ENCODE measurements around the gene PIEZO2. TPM values are rescaled to one million over a fixed set of nuclear protein-coding genes. Genes with fewer than 3 reads are reported as not detected.

PIEZO2 gene
- total RNA-seq, 8 experiments from 2014 or later: 1.9 to 73.5 (median 2.8) TPM

GRCh38 chr18:11163665-11164064, 14.3 kb upstream of the PIEZO2 start:
- Histone ChIP-seq H3K4me1 (replicated peaks in 1 of 2) (no peaks in the 10 kb centered on the region), H3K27ac (no peak overlapping the region), H3K4me3 (no peak overlapping the region)
- WGBS, 10 experiments: 50 to 95% (median 83%) methylated on average over 1 to 12 of the region's 18 CpGs; no CpG with 5 or more reads in 2 of the 10 experiments
- no peak for ATAC-seq (replicated peaks in 6 of 8)
- in situ Hi-C loops (cut with MboI; ENCODE audit: low pct_unique_long_range_greater_than_20kb in 2 of 9, low sequenced_read_pairs in 9 of 9, unreplicated experiment in 9 of 9): loop anchor here in 4 of 9 experiments (25.0 kb wide), 2 partner anchors 301 to 601 kb away; no protein-coding TSS in a partner anchor

DNA sequence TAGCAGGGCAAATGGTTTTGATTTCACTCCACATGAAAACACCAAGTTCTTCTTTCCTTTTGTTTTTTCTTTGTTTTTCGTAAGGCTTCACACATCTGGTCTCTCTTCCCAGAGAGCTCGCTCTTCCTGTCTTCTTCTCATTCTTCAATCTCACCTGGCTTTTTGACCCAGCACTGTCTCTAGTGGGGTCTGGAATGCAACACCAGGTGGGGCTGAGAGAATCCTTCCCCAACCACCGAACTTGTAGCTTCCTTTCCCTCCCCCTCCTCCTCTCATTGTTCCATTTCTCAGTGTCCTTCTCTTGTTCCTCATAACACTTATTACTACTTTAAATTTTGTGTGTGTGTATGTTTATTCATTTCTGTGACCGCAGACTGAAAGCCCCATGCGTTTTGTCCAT, 13.5 kb upstream of the PIEZO2 start:
- no peak overlapping the region for H3K4me3 ChIP-seq
- WGBS, 10 experiments: 9 to 84% (median 63%) methylated on average over 2 to 5 of the region's 5 CpGs
- no peaks in the 10 kb centered on the region for H3K4me1 ChIP-seq (replicated peaks in 1 of 2)
- ATAC-seq (replicated peaks in 6 of 8): no peak
- in situ Hi-C loops (cut with MboI; ENCODE audit: low pct_unique_long_range_greater_than_20kb in 2 of 9, low sequenced_read_pairs in 9 of 9, unreplicated experiment in 9 of 9): loop anchor here in 4 of 9 experiments (25.0 kb wide), 2 partner anchors 301 to 601 kb away; no protein-coding TSS in a partner anchor
- no peak overlapping the region for H3K27ac ChIP-seq

DNA sequence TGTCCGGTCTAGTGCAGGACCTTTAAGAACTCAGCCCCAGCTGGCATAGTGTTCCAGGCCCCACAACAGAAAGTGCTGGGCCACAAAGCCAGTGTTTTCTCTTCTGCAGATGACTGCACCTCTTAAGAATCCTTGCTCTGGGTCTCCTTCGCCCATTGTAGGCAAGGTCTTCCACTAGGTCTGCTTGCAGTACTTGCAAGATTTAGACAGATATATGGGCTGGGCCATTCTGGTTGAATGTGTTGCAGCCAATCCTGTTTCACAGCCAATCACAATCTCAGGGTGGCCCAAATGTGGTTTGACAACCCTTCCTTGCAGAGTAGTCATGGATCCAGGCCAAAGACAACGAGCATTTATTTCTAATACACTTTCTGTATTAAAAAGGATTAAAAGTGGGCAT, 13.1 kb upstream of the PIEZO2 start:
- Histone ChIP-seq H3K4me3 (no peak overlapping the region), H3K27ac (no peak overlapping the region), H3K4me1 (replicated peaks in 1 of 2) (no peaks in the 10 kb centered on the region)
- in situ Hi-C loops (cut with MboI; ENCODE audit: low pct_unique_long_range_greater_than_20kb in 2 of 9, low sequenced_read_pairs in 9 of 9, unreplicated experiment in 9 of 9): loop anchor here in 4 of 9 experiments (25.0 kb wide), 2 partner anchors 300 to 600 kb away; no protein-coding TSS in a partner anchor
- WGBS, 10 experiments: 0 to 100% (median 86%) methylated on average over 1 to 3 of the region's 3 CpGs; no CpG with 5 or more reads in 3 of the 10 experiments
- no peak for ATAC-seq (replicated peaks in 6 of 8)

DNA sequence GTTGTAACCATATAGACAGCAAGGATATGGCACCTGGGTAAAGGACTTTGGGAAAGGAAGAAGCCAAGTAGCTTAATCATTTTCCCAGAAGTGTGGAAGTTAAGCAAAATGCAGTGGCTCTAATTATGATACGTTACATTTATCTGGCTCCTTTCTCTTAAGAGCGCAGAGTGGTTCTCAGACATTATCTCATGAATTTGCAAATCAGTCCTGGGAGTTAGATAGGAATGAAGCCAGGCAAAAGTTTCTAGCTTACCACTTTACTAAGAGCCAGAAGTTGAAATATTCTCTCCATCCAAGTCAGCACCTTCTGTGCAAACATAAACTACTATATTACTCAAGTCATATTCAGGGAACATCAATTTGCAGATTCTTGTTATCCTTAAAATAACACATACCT, 10.9 kb upstream of the PIEZO2 start:
- H3K4me1 ChIP-seq (replicated peaks in 1 of 2): no peaks in the 10 kb centered on the region
- no peak for ATAC-seq (replicated peaks in 6 of 8)
- WGBS, 10 experiments: 73 to 100% (median 89%) methylated on average over 1 to 2 of the region's 2 CpGs; no CpG with 5 or more reads in 2 of the 10 experiments
- H3K27ac ChIP-seq: no peak overlapping the region
- in situ Hi-C loops (cut with MboI; ENCODE audit: low pct_unique_long_range_greater_than_20kb in 2 of 9, low sequenced_read_pairs in 9 of 9, unreplicated experiment in 9 of 9): loop anchor here in 4 of 9 experiments (25.0 kb wide), 2 partner anchors 298 to 598 kb away; no protein-coding TSS in a partner anchor
- no peak overlapping the region for H3K4me3 ChIP-seq

- in situ Hi-C loops (cut with MboI; ENCODE audit: low pct_unique_long_range_greater_than_20kb in 2 of 9, low sequenced_read_pairs in 9 of 9, unreplicated experiment in 9 of 9): loop anchor here in 4 of 9 experiments (10.0 to 25.0 kb wide), 3 partner anchors 298 to 598 kb away; no protein-coding TSS in a partner anchor
Observed at GRCh38 chr18:11159844-11160243, 10.5 kb upstream of the PIEZO2 start.

DNA sequence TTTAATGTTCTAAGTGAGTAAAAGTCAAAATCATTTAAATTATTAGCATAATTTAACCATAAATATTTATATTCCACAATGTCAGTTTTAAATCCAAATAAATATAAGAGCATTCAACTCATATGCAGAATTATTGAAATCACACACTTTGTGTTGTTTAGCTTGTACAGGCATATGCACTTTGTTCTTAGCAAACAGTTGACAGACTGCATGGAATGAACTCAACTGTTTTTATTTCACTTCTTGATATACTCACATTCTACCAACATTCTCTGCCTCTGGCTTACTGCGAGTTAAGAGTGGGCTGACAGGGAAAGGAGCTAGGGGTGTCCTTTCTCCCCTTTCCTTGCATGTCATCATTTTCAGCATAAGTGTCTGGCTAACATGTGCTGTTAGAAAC, 7.6 kb upstream of the PIEZO2 start:
- WGBS, 10 experiments: 89 to 100% (median 100%) methylated on average over 1 of the region's 1 CpG; no CpG with 5 or more reads in 6 of the 10 experiments
- ATAC-seq (replicated peaks in 6 of 8): peak in 1 of 8 experiments; percentile 34
- in situ Hi-C loops (cut with MboI; ENCODE audit: low pct_unique_long_range_greater_than_20kb in 2 of 9, low sequenced_read_pairs in 9 of 9, unreplicated experiment in 9 of 9): loop anchor here in 4 of 9 experiments (10.0 to 25.0 kb wide), 3 partner anchors 295 to 595 kb away; no protein-coding TSS in a partner anchor

More at GRCh38 chr18:11159844-11160243, 10.5 kb upstream of the PIEZO2 start:
- H3K27ac ChIP-seq: no peak overlapping the region
- no peak for ATAC-seq (replicated peaks in 6 of 8)
- no peak overlapping the region for H3K4me3 ChIP-seq
- WGBS, 10 experiments: 30 to 82% (median 60%) methylated on average over 1 to 4 of the region's 4 CpGs; no CpG with 5 or more reads in 2 of the 10 experiments
- H3K4me1 ChIP-seq (replicated peaks in 1 of 2): no peaks in the 10 kb centered on the region

GRCh38 chr18:11155034-11155759, 5.8 kb upstream of the PIEZO2 start:
- WGBS, 10 experiments: 47 to 84% (median 73%) methylated on average over 1 to 8 of the region's 8 CpGs; no CpG with 5 or more reads in 2 of the 10 experiments
- in situ Hi-C loops (cut with MboI; ENCODE audit: low pct_unique_long_range_greater_than_20kb in 2 of 9, low sequenced_read_pairs in 9 of 9, unreplicated experiment in 9 of 9): loop anchor here in 4 of 9 experiments (10.0 to 25.0 kb wide), 3 partner anchors 293 to 593 kb away; no protein-coding TSS in a partner anchor
- Histone ChIP-seq H3K27ac (no peak overlapping the region), H3K4me3 (no peak overlapping the region), H3K4me1 (replicated peaks in 1 of 2) (no peaks in the 10 kb centered on the region)
- ATAC-seq (replicated peaks in 6 of 8): peak in 3 of 8 experiments; percentile 22 to 83 (median 52)

More for the DNA sequence above, 7.6 kb upstream of the PIEZO2 start:
- Histone ChIP-seq H3K27ac (no peak overlapping the region), H3K4me3 (no peak overlapping the region), H3K4me1 (replicated peaks in 1 of 2) (no peaks in the 10 kb centered on the region)

DNA sequence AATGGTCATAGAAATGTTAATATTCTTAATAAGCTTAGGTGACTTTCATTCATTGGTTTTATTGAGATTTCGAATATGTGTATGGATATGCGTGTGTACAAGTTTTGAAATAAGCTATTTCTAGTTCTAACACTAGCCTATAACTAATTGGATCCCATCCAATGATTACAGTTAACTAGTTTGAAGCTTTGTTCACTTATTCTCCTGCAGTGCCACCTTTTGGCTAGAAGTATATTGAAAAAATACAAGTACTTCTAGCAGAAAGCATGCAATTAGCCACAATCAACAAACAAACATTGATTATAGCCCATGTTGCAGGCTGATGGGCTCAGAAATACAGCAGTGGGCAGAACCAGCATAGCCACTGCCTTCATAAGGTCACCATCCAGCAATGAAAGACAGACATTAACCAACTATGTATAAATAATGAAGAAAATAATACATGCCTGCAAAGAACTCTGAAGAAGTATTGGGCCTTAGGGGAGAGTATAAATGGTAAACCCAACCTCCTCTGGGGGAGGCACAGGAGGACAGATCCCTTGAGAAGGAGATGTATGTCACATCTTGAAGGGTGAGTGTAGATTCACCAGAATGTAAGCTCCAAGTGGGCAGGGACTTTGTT, 5.1 kb upstream of the PIEZO2 start:
- Histone ChIP-seq H3K4me3 (no peak overlapping the region), H3K4me1 (replicated peaks in 1 of 2) (peaks cover 0 to 2% of the 10 kb centered on the region in 2 donors), H3K27ac (no peak overlapping the region)
- in situ Hi-C loops (cut with MboI; ENCODE audit: low pct_unique_long_range_greater_than_20kb in 2 of 9, low sequenced_read_pairs in 9 of 9, unreplicated experiment in 9 of 9): loop anchor here in 4 of 9 experiments (10.0 to 25.0 kb wide), 3 partner anchors 292 to 592 kb away; no protein-coding TSS in a partner anchor
- 0 to 26% (median 11%) methylated on average over 1 to 2 of the region's 2 CpGs; no CpG with 5 or more reads in 4 of the 10 experiments for WGBS, 10 experiments
- peak in 3 of 8 experiments; percentile 10 to 15 (median 14) for ATAC-seq (replicated peaks in 6 of 8)

DNA sequence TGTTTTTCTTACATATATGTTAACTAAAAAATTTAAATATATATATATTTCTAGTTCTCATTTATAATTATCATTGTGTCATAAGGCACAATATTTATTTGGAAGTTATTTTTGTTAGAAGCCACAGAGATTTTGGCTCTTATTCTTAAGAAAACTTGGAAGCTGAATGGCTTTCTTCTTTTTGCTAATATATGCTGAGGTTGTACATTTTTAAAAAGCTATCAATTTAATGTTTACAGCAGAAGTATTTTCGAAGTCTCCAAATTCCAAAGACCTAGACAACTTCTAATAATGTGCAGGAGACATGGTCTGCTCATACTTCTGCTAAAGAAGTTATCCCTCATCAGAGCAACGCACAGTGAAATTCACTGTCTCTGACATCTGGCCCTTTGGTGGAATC, 3.7 kb upstream of the PIEZO2 start:
- 0 to 75% (median 58%) methylated on average over 1 to 2 of the region's 2 CpGs; no CpG with 5 or more reads in 1 of the 10 experiments for WGBS, 10 experiments
- H3K4me1 ChIP-seq (replicated peaks in 1 of 2): peaks cover 0 to 2% of the 10 kb centered on the region in 2 donors
- in situ Hi-C loops (cut with MboI; ENCODE audit: low pct_unique_long_range_greater_than_20kb in 2 of 9, low sequenced_read_pairs in 9 of 9, unreplicated experiment in 9 of 9): loop anchor here in 4 of 9 experiments (10.0 to 25.0 kb wide), 3 partner anchors 291 to 591 kb away; no protein-coding TSS in a partner anchor
- no peak overlapping the region for H3K4me3 ChIP-seq
- ATAC-seq (replicated peaks in 6 of 8): no peak
- H3K27ac ChIP-seq: no peak overlapping the region

DNA sequence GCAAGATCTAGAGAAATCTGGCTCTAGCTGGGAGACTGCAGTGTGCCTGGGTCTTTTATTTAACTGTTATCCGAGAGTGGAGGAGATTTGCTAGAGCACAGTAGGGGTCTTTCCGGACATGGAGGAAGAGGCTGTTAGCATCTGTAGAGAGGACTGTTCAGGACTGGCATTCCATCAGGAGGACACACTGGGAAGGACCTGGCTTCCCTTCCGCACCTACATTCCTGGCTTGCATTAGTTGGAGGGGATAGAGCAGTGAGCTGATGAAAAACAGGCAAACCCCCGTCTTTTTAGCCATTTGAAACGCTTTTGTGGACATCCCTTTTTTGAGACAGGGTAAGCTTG, 874 bp upstream of the PIEZO2 start:
- WGBS, 10 experiments: 20 to 91% (median 65%) methylated on average over 1 to 5 of the region's 5 CpGs; no CpG with 5 or more reads in 2 of the 10 experiments
- in situ Hi-C loops (cut with MboI; ENCODE audit: low pct_unique_long_range_greater_than_20kb in 2 of 9, low sequenced_read_pairs in 9 of 9, unreplicated experiment in 9 of 9): loop anchor here in 4 of 9 experiments (10.0 to 25.0 kb wide), 3 partner anchors 288 to 588 kb away; no protein-coding TSS in a partner anchor
- Histone ChIP-seq H3K4me1 (replicated peaks in 1 of 2) (peaks cover 0 to 12% of the 10 kb centered on the region in 2 donors), H3K27ac (no peak overlapping the region), H3K4me3 (no peak overlapping the region)
- no peak for ATAC-seq (replicated peaks in 6 of 8)

GRCh38 chr18:11148680-11149440, 509 bp downstream of the PIEZO2 start:
- in situ Hi-C loops (cut with MboI; ENCODE audit: low pct_unique_long_range_greater_than_20kb in 2 of 9, low sequenced_read_pairs in 9 of 9, unreplicated experiment in 9 of 9): loop anchor here in 4 of 9 experiments (25.0 kb wide), 2 partner anchors 287 to 587 kb away; no protein-coding TSS in a partner anchor
- 0 to 12% (median 0%) methylated on average over 3 to 16 of the region's 86 CpGs; no CpG with 5 or more reads in 7 of the 10 experiments for WGBS, 10 experiments
- Histone ChIP-seq H3K4me1 (replicated peaks in 1 of 2) (peaks cover 0 to 12% of the 10 kb centered on the region in 2 donors), H3K4me3 (peak overlapping the region; percentile 35 to 42 (median 39)), H3K27ac (no peak overlapping the region)
- ATAC-seq (replicated peaks in 6 of 8): peak in 7 of 8 experiments; percentile 31 to 61 (median 48)
